ENCODE data around the gene ACTL10.

Gene ACTL10

DNA sequence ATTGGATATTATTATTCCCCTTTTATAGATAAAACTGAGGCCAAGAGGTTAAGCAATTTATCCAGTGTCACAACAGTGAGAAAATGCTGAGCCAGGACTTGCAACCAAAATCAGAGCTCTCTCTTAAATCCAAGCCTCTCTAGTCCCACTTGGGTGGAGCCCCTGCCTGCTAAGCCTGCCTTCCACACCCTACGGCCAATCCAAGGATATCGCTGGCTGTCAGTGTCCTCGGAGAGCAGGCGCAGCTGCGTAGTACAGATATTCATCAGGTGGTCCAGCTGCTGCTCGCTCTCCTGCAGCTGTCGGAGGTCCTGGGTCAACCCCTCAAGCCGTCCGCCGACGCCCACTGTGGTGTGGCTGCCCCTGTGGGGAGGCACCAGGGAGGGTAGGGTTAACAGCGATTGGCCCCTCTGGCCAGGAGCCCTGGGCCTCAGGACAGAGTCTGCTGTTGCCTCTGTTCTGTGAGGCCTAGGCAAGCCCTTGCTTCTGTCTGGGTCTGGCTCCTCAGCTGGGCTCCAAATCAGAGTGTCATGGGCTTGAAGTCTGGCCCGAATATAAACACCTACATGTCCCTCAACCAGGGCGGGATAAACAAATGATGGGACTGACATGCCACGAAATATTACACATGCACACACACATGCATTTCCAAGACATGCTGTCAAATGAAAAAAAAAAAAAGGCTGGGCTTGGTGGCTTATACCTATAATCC is 11.4 kb downstream of the ACTL10 start:
- no peak for DNase-seq

DNA sequence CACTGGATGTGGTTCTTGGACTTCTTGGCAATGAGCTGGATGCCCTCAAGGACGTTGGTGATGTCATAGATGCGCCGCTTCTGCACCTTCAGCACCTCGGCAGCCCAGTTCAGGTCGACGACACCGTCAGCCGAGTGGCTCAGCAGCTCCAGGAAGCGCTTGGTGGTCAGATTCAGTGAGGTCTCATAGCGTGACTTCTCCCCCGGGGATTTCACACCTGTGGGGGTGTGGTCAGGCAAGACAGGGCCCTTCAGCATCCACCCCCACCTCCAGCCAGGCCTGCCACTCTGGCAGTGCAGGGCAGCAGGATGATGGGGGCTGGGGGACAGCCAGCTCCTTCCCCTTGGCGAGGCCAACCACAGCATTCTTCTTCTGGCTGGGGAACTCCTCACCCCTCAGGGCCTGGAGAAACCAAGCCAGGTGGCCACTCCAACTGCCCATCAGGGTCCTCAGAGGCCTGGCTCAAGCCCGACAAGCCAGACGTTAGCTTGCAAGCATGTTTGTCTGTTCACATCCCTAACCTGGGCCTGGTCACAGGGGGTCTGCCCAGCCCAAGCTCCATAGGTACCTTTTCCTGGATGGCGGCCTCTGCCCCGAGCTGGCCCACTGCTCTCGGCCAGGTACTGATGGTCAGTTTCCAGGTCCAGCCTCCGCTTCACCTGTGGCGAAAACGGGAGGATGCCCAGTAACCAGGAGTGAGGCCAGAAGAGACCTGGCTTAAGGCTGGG is 13.2 kb downstream of the ACTL10 start:
- DNase-seq = peak; percentile 80

DNA sequence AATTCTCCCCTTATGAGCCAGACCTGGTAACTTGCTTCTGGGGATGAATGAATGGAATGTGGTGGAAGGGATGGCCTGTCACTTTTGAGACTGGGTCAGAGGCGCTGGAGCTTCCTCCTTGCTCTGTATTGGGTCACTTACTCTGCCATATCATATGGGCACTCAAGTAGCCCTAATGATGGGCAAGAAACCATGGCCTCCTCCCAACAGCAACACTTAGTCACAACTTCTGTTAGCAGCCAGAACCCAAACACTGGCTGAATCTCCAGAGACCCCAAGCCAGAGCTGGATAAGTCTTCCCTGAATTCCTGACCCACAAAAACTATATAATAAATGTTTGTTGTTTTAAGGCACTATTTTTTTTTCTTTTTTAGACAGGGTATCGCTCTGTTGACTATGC is 13.9 kb downstream of the ACTL10 start:
- DNase-seq = no peak

GRCh38 chr20:33681288-33681687 is 14.5 kb downstream of the ACTL10 start:
- no peak for DNase-seq

DNA sequence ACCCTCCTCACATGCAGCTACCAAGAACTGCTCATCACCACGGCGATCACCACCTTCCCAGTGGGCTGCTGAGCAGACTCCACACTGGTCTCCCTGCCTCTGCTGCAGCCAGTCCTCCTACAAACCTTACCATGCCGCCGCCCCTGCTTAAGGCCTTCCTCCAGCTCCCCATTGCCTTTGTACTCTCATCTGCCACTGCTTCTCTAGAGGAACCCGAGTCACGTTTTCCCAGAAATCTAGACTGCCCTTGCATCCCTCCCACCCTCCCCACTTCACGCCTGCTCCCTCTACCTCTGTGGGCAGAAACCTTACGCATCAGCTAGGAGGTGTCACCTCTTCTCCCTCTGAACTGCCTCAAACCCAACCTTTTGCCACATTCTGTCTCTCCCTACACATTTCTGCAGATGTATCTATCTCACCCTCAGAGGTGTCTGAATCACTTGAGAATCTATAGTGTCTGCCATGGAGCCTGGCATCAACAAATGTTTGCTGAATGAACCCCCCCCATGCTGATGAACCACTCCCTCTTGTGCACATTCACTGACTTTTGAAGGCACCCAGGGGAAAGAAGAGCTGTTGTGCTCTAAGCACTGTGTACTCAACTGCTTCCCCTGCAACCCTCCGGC is 15.1 kb downstream of the ACTL10 start:
- DNase-seq = peak; percentile 37

- DNase-seq = no peak
These were observed 18.0 kb downstream of the ACTL10 start for GRCh38 chr20:33684533-33685327.

DNA sequence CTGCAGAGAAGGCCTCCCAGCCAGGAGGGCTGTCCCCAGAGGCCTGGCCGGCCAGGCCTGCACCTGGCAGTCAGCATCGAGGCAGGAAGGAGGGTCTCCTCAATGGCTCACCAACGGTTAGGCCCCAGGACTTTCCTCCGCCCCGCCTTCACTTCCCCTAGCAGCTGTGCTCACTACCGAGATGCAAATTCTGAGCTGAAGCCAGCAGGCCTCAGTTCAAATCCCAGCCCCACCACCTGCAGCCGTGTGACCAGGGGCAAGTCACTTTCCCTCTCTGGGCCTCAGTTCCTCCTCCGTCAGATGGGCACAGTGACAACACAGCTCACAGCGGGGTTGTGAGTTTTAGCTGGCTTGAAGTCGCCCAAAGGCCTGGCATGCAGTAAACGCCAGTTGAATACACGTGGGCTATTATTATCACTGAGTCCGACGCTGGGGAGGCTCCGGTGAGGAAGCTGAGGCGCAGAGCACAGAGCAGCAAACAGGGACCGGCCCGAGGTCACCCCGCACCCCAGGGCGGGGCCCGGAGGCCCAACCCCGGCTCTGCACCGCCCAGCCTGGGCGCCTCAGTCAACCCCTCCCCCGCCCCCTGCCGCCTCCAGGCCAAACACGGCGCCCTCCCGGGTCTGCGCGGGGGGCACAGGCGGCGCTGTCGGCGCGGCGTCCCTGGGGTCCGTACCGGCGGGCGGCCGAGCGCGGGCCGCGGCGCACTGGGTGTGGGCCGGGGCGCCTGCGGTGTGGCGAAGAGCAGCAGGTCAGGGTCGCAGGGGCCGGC is 18.8 kb downstream of the ACTL10 start:
- peak; percentile 82 for DNase-seq

DNA sequence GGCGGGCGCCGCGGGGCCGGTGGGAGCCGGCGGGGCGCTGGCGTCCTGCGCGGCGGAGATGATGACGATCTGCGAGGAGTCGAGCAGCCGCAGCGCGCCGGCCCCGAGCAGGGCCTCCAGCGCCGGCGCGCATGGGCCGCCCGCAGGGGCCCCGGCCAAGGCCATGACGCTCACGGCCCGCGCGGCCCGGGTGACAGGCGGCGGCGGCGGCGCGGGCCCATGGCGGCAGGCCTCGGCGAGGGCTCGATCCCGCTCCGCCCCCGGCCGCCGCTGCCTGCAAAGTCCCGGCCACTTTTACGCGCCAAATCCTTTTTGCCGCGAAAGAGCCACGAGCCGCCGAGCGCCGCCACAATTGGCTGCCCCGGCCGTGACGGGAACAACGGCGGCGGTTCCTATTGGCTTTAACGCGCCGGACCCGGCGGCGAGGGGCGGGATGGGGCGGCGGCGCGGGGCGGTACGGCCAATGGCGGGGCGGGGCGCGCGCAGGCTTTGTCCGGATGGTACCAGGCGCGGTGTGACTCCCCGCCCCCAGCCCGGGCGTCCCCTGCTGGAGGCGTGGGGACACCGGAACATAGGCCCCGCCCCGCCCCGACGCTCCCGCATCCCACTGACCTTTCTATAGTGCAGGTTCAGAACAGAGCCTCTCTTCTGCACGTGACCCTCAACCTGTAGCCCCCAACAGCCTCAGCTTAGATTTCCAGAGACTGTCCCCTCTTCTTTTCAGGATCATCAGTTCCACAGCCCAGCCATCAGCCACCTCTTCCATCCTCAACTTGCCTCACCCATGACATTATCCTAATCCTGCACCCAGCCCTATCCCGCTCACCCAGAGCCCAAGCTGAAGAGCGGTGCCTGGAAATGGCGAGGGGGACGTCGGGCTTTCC is 19.6 kb downstream of the ACTL10 start, which contains the start of gene E2F1:
E2F1 (minus strand) TSS at position 286 of the 884 bp plus-strand sequence; CDS start at position 165, 121 bp downstream.
- DNase-seq = peak; percentile 99

- DNase-seq = no peak
These were observed 20.2 kb downstream of the ACTL10 start for GRCh38 chr20:33686984-33687366.

- no peak for DNase-seq
These were observed 20.7 kb downstream of the ACTL10 start for GRCh38 chr20:33687370-33687915.

DNA sequence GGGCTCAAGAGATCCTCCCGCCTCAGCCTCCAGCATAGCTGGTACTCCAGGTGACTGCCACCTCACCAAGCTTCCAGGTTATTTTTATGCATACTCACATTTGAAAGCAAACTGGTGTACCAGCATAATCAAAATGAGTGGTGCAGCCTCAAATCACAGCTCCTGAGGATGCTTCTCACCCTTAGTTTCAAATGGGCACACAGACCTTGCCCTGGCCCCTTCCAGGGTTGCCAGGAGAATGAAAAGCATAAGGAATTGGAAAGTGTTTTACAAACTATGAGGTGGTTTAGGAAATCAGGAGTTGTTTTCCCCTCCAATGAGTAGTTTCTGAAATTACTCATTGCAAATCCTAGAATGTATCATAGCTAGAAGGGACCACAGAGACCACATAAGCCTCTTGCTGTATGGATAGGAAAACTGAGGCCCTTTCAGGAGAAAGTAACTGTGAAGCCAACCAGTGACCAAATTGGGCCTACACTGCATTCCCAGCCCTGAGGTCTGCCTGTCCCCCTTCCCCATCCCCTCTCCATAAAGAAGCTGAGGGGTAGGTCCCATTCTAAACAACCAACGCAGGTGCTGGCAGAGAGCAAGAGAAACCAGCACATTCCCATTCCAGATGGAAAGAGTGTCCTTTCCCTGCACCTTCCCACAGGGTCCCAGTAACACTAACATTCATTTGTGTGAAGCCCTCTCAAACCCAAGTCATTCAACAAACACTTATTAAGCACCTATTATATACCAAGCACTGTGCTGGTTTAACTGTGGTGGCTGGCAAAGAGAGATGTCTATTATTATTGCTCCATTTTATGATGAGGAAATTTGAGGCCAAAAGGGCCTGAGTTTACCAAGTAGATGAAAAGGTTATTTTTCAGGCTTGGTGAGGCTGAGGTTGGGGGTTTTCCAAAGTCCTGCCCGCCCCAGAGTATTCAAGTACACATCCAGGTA is 21.5 kb downstream of the ACTL10 start:
- DNase-seq = no peak

DNA sequence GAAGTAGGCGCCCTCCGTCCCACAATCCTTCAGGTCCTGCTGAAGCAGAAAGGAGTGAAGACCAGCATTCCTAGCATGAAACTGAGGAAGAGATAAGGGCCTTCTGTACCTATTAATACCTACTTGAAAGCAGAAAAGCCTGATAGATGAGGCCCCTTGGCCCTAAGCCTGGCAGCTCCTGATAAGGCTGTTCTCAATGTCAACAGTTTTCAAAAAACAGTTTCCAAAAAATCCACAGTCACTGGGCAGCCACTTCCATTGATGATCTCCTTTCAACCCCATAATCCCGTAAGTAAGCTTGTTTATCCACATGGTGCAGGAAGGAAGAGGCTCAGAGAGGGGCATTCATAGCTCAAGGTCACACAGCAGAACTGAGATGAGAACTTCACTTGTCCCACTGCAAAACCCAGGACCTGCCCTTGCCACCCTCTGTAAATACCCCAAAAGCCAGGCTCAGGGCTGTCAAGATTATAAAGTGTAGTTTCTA is 22.2 kb downstream of the ACTL10 start:
- DNase-seq = no peak

- no peak for DNase-seq
These were observed 22.8 kb downstream of the ACTL10 start for GRCh38 chr20:33689493-33689892.

GRCh38 chr20:33689973-33690372 is 23.2 kb downstream of the ACTL10 start:
- DNase-seq = peak; percentile 73

DNA sequence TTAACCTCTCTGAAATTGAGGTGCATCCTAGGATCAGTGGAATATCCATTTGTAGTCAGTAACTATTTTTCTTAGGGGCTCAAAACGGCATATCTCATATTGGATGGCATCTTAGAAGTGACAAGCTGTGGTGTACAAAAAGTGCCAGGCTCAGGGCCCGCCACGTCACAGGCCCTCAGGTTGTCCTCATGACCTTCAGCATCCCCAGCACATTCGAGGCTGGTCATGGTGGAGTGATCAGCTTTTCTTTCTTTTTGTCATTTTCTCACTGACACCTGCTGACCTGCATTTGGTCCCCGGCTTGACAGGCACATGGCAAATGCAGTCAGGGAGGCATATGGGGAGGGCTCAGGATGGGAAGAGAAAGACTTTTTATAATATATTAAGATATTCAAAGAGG is 26.5 kb downstream of the ACTL10 start:
- DNase-seq = no peak

DNA sequence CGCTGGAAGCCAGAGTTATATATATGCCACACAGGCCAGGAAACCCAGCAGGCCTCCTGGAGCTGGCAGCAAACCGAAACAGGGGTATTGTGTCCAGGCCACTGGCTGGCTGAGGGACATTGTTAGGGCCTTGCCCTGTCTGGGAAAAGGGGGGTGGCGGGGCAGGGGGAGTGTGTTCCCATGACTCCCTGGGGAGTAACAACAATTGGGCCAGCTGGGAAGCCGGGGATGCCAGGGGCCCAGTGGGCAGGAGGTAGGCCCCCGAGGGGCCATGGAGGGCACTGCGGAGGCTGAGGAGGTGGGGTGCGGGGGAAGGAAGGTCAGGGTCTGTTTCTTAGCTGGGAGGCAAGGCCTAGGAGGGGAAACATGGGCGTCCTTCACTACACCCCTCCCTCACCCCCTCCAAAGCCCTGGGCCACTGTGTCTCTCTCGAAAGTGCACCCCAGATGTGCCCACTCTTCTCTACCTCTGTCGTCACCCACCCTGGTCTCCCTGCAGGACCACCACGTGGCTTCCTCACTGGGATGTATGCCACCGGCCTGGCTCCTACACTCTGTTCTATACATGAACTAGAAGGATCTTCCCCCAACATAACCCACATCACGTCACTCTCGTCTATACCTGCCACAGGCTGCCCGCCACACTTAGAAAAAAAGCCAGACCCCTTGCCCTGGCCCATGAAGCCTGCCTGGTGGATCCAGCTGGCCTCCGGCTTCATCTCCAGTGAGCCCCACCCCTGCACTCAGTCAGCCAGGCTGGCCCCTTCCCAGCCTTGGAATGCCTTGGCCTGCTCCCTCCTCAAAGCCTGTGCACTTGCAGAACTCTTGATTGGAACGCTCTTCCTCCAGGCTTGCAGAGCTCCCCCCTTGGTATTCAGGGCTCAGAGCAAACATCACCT is 27.2 kb downstream of the ACTL10 start:
- no peak for DNase-seq

GRCh38 chr20:33694639-33695012 is 27.9 kb downstream of the ACTL10 start:
- no peak for DNase-seq

- DNase-seq = no peak
These were observed 29.7 kb downstream of the ACTL10 start for GRCh38 chr20:33696448-33696847.

DNA sequence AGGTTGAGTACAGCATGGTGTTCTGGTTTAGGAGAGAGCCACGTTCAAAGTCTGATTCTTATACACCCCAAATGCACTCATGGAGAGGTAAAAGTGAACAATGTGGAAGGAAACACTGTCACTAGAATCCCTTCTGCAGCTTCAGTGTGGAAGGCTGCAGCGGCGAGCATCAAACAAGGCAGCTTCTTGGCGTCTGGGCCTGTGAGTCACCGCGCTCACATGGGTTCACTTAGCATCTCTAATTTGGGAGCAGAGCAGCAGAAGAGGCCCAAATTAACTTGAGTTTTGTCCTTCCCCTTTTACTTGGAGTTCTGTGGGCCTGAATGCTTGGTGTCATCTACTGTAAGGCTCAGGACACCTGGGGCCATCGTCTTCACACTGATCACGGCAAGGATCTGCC is 30.4 kb downstream of the ACTL10 start:
- DNase-seq = no peak

Data from activated CD4-positive, alpha-beta T cell treated with anti-CD3 and anti-CD28 coated beads, Interleukin-2, Interleukin-6, amounts not matched to agents 100 ng/mL and 50 ng/mL, durations not matched to agents 16 hours and 8 hours (primary cell).